ENCODE data around the gene MTCL1. TPM values are rescaled to one million over a fixed set of nuclear protein-coding genes. Genes with fewer than 3 reads are reported as not detected.

Gene MTCL1
- total and polyA plus RNA-seq, 5 donors from 2014 or later = 0.20 TPM; not detected in 4

DNA sequence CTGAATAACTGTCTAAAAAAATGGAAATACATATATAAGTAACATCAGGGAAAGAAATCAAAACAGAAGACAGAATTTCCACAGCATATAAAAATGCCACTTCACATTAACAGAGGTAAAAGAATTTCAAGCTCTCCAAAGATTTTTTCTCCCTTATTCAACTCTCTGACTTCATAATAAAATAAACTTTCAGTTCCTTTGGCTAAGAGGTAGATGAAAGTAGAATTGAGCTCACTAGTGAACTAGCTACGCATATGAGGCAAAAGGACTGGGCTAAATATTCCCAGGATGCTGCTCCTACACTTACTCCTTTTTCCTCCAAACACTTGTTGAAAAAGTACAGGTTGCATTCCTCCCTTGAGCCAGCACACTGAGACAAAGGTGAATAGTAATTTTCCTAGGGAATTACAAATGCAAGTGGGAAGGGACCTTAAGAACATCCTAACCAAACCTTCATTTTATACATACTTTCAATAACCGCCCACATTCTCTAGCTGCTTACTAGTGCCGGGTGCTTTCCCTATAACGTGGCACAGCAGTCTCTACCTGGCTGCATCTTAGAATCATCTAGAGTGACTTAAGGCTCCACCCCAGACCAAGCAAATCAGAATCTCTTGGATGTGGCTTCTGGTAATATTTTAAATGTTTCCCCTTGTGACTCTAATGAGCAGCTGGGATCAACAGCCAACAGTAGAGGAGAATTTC lies 136.6 kb downstream of the MTCL1 start:
- Histone ChIP-seq H3K27me3 (ENCODE audit: control insufficient read depth, insufficient read depth, low read length) (peaks cover 10% of the 10 kb centered on the region), H3K27ac (ENCODE audit: insufficient read depth, low read length, poor library complexity, severe bottlenecking) (no peak overlapping the region), H3K4me3 (ENCODE audit: low read depth, low read length) (no peak overlapping the region), H3K36me3 (ENCODE audit: control insufficient read depth, insufficient read depth, low read length) (no peaks in the 10 kb centered on the region), H3K4me1 (ENCODE audit: control insufficient read depth, insufficient read depth, low read length, poor library complexity, severe bottlenecking) (no peaks in the 10 kb centered on the region), H3K9me3 (ENCODE audit: control insufficient read depth in 2 of 2, low read length in 2 of 2) (no peaks in the 10 kb centered on the region)
- Mint-ChIP-seq H3K9me3 (peaks cover 0 to 7% (median 0%) of the 10 kb centered on the region in 7 donors), H3K27ac (no peak overlapping the region), H3K27me3 (peaks cover 15% of the 10 kb centered on the region), H3K4me1 (no peaks in the 10 kb centered on the region), H3K4me3 (no peak overlapping the region), H3K36me3 (no peaks in the 10 kb centered on the region)
- DNase-seq (no peak), ATAC-seq (ENCODE audit: low read depth in 2 of 2) (no peak)

DNA sequence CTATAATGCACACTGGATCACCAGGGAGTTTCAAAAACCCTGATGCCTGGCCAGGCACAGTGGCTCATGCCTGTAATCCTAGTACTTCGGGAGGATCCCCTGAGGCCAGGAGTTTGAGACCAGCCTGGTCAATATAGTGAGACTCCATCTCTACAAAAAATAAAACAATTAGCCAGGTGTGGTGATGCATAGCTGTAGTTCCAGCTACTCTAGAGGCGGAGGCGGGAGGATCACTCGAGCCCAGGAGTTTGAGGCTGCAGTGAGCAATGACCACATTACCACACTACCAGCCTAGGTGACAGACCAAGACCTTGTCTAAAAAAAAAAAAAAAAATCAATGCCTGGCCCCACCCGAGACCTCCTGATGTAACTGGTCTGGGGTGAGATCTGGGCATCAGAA lies 137.2 kb downstream of the MTCL1 start:
- DNase-seq (no peak), ATAC-seq (ENCODE audit: low read depth in 2 of 2) (no peak)
- Histone ChIP-seq H3K36me3 (ENCODE audit: control insufficient read depth, insufficient read depth, low read length) (no peaks in the 10 kb centered on the region), H3K9me3 (ENCODE audit: control insufficient read depth in 2 of 2, low read length in 2 of 2) (no peaks in the 10 kb centered on the region), H3K27ac (ENCODE audit: insufficient read depth, low read length, poor library complexity, severe bottlenecking) (no peak overlapping the region), H3K4me1 (ENCODE audit: control insufficient read depth, insufficient read depth, low read length, poor library complexity, severe bottlenecking) (no peaks in the 10 kb centered on the region), H3K27me3 (ENCODE audit: control insufficient read depth, insufficient read depth, low read length) (peaks cover 10% of the 10 kb centered on the region), H3K4me3 (ENCODE audit: low read depth, low read length) (no peak overlapping the region)
- Mint-ChIP-seq H3K27ac (no peak overlapping the region), H3K27me3 (peaks cover 11% of the 10 kb centered on the region), H3K4me3 (no peak overlapping the region), H3K4me1 (no peaks in the 10 kb centered on the region), H3K9me3 (peaks cover 0 to 1% (median 0%) of the 10 kb centered on the region in 7 donors), H3K36me3 (no peaks in the 10 kb centered on the region)

DNA sequence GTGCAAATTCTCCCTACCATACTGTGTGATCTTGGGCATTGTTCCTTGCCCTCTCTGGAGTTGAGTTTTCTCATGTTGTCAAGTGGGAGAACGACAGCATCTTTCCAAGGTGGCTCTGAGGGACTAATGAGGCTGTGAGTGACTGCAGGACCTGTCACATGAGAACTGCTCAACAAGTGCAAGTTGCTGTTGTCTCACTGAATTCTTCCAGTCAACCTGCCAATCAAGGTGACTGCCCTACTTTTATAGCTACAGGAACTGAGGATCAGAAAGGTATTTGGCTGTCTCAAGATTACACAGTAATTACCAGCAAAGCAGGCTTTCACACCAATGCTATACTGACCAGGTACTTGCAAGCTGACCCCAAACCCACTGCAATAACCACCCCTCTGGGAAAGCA lies 137.6 kb downstream of the MTCL1 start:
- no peaks in the 10 kb centered on the region for H3K4me1 ChIP-seq (ENCODE audit: control insufficient read depth, insufficient read depth, low read length, poor library complexity, severe bottlenecking)
- Mint-ChIP-seq H3K27ac (no peak overlapping the region), H3K36me3 (no peaks in the 10 kb centered on the region), H3K4me3 (no peak overlapping the region), H3K4me1 (no peaks in the 10 kb centered on the region), H3K27me3 (peaks cover 11% of the 10 kb centered on the region), H3K9me3 (no peaks in the 10 kb centered on the region)
- peaks cover 10% of the 10 kb centered on the region for H3K27me3 ChIP-seq (ENCODE audit: control insufficient read depth, insufficient read depth, low read length)
- H3K36me3 ChIP-seq (ENCODE audit: control insufficient read depth, insufficient read depth, low read length) = no peaks in the 10 kb centered on the region
- no peak for ATAC-seq (ENCODE audit: low read depth in 2 of 2)
- no peak for DNase-seq
- no peak overlapping the region for H3K27ac ChIP-seq (ENCODE audit: insufficient read depth, low read length, poor library complexity, severe bottlenecking)
- no peaks in the 10 kb centered on the region for H3K9me3 ChIP-seq (ENCODE audit: control insufficient read depth in 2 of 2, low read length in 2 of 2)
- no peak overlapping the region for H3K4me3 ChIP-seq (ENCODE audit: low read depth, low read length)

DNA sequence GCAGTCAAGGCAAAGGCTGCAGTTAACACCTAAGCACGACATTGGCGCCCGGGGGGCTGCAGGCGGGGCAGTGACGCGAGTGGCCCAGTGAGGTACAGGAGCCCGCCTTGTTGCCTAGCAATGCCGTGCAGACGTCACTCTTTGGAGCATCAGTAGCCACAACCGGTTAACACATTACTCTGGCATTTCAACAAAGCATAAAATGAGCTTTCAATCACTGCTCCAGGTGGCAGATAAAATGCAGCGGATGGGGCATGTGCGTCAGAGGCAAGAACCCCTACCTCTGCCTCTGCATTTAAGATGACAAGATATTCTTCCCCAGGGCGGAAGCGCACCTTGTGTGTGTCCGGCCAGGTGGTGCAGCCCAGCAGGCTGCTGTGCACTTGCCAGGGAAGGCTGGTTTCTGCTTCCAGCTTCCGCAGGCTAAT lies 139.4 kb downstream of the MTCL1 start:
- no peak for ATAC-seq (ENCODE audit: low read depth in 2 of 2)
- DNase-seq = no peak
- no peaks in the 10 kb centered on the region for H3K36me3 ChIP-seq (ENCODE audit: control insufficient read depth, insufficient read depth, low read length)
- no peaks in the 10 kb centered on the region for H3K4me1 ChIP-seq (ENCODE audit: control insufficient read depth, insufficient read depth, low read length, poor library complexity, severe bottlenecking)
- H3K36me3 Mint-ChIP-seq = no peaks in the 10 kb centered on the region
- peaks cover 0 to 1% (median 0%) of the 10 kb centered on the region in 7 donors for H3K9me3 Mint-ChIP-seq
- H3K4me3 ChIP-seq (ENCODE audit: low read depth, low read length) = no peak overlapping the region
- H3K4me3 Mint-ChIP-seq = no peak overlapping the region
- no peaks in the 10 kb centered on the region for H3K9me3 ChIP-seq (ENCODE audit: control insufficient read depth in 2 of 2, low read length in 2 of 2)
- no peak overlapping the region for H3K27ac Mint-ChIP-seq
- H3K27ac ChIP-seq (ENCODE audit: insufficient read depth, low read length, poor library complexity, severe bottlenecking) = no peak overlapping the region
- peaks cover 11% of the 10 kb centered on the region for H3K27me3 Mint-ChIP-seq
- peaks cover 10% of the 10 kb centered on the region for H3K27me3 ChIP-seq (ENCODE audit: control insufficient read depth, insufficient read depth, low read length)
- H3K4me1 Mint-ChIP-seq = no peaks in the 10 kb centered on the region

DNA sequence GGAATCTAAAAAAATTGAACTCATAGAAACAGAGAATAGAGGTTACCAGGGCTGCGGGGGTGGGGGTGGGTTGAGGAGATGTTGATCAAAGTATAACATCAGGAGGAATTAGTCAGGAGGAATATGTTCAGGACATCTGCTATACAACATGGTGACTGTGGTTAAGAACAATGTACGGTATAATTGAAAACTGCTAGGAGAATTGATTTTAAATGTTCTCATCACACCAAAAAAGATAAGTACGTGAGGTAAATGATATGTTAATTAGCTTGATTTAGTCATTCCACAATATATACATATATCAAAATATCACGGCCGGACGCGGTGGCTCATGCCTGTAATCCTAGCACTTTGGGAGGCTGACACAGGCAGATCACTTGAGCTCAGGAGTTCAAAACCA lies 140.2 kb downstream of the MTCL1 start:
- H3K27ac Mint-ChIP-seq = no peak overlapping the region
- no peaks in the 10 kb centered on the region for H3K36me3 ChIP-seq (ENCODE audit: control insufficient read depth, insufficient read depth, low read length)
- no peaks in the 10 kb centered on the region for H3K36me3 Mint-ChIP-seq
- no peak for ATAC-seq (ENCODE audit: low read depth in 2 of 2)
- H3K4me3 Mint-ChIP-seq = no peak overlapping the region
- no peaks in the 10 kb centered on the region for H3K4me1 Mint-ChIP-seq
- H3K27ac ChIP-seq (ENCODE audit: insufficient read depth, low read length, poor library complexity, severe bottlenecking) = no peak overlapping the region
- peaks cover 11% of the 10 kb centered on the region for H3K27me3 Mint-ChIP-seq
- no peaks in the 10 kb centered on the region for H3K9me3 ChIP-seq (ENCODE audit: control insufficient read depth in 2 of 2, low read length in 2 of 2)
- no peak for DNase-seq
- H3K27me3 ChIP-seq (ENCODE audit: control insufficient read depth, insufficient read depth, low read length) = peaks cover 10% of the 10 kb centered on the region
- H3K9me3 Mint-ChIP-seq = peaks cover 0 to 6% (median 1%) of the 10 kb centered on the region in 7 donors
- no peaks in the 10 kb centered on the region for H3K4me1 ChIP-seq (ENCODE audit: control insufficient read depth, insufficient read depth, low read length, poor library complexity, severe bottlenecking)
- H3K4me3 ChIP-seq (ENCODE audit: low read depth, low read length) = no peak overlapping the region

DNA sequence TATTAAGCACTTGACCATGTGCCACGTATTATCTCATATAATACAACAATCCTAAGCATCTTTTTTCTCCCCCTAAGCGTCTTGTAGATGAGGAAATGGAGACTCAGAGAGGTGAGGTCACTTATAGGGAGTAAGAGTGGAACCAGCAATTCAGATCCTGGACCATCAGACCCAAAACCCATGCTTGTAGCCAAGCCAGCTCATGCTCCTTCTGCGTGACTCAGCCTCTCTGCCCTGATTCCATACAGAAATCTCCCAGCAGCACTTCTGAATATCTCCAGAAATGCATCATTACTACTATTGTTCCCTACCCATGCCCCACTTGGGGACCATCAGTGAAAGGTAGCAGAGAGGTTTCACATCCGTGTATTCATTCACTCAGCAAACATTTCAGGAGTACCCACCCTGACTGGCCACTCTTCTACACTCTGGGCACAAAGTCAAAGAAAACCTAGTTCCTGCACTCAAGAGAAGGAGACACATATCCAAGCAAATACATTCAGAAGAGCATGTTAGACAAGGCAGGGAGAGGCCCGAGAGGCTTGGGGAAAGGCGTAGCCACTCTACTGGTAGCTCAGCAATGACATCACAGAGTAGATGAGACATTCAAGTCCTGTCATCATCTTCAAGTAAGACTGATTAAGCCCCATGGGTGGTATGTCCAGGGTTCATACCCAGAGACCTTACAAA lies 141.9 kb downstream of the MTCL1 start:
- Histone ChIP-seq H3K36me3 (ENCODE audit: control insufficient read depth, insufficient read depth, low read length) (no peaks in the 10 kb centered on the region), H3K9me3 (ENCODE audit: control insufficient read depth in 2 of 2, low read length in 2 of 2) (no peaks in the 10 kb centered on the region), H3K27ac (ENCODE audit: insufficient read depth, low read length, poor library complexity, severe bottlenecking) (no peak overlapping the region), H3K4me3 (ENCODE audit: low read depth, low read length) (no peak overlapping the region), H3K4me1 (ENCODE audit: control insufficient read depth, insufficient read depth, low read length, poor library complexity, severe bottlenecking) (no peaks in the 10 kb centered on the region), H3K27me3 (ENCODE audit: control insufficient read depth, insufficient read depth, low read length) (peaks cover under 1% of the 10 kb centered on the region)
- ATAC-seq (ENCODE audit: low read depth in 2 of 2) (no peak), DNase-seq (no peak)
- Mint-ChIP-seq H3K27ac (no peak overlapping the region), H3K4me1 (no peaks in the 10 kb centered on the region), H3K4me3 (no peak overlapping the region), H3K27me3 (peaks cover 6% of the 10 kb centered on the region), H3K36me3 (no peaks in the 10 kb centered on the region), H3K9me3 (peaks cover 0 to 6% (median 1%) of the 10 kb centered on the region in 7 donors)

DNA sequence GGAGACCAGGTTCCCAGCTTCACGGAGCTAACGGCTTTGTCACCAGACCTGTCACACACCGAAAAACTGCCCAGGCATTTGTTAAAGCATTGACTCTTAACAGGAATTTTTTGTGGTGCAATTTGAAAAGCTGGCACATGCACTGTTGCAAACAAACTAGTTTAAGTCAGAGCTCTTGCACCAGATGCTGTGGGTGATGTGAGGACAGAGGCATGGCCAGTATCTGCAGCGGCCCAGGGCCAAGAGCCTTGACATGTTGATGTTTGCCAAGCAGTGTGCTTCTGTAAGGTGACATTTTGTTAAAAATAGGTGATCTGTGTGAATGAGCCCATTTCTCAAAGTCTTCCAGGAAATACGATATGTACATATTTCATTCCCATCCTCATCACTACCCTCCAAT lies 142.5 kb downstream of the MTCL1 start:
- ATAC-seq (ENCODE audit: low read depth in 2 of 2) (no peak), DNase-seq (no peak)
- no peaks in the 10 kb centered on the region for H3K9me3 ChIP-seq (ENCODE audit: control insufficient read depth in 2 of 2, low read length in 2 of 2)
- no peak overlapping the region for H3K27ac ChIP-seq (ENCODE audit: insufficient read depth, low read length, poor library complexity, severe bottlenecking)
- no peak overlapping the region for H3K4me3 ChIP-seq (ENCODE audit: low read depth, low read length)
- no peak overlapping the region for H3K27ac Mint-ChIP-seq
- no peaks in the 10 kb centered on the region for H3K27me3 ChIP-seq (ENCODE audit: control insufficient read depth, insufficient read depth, low read length)
- H3K27me3 Mint-ChIP-seq = peaks cover 6% of the 10 kb centered on the region
- H3K4me1 Mint-ChIP-seq = no peaks in the 10 kb centered on the region
- H3K4me1 ChIP-seq (ENCODE audit: control insufficient read depth, insufficient read depth, low read length, poor library complexity, severe bottlenecking) = no peaks in the 10 kb centered on the region
- peaks cover 0 to 6% (median 1%) of the 10 kb centered on the region in 7 donors for H3K9me3 Mint-ChIP-seq
- H3K36me3 ChIP-seq (ENCODE audit: control insufficient read depth, insufficient read depth, low read length) = no peaks in the 10 kb centered on the region
- H3K36me3 Mint-ChIP-seq = no peaks in the 10 kb centered on the region
- H3K4me3 Mint-ChIP-seq = no peak overlapping the region

DNA sequence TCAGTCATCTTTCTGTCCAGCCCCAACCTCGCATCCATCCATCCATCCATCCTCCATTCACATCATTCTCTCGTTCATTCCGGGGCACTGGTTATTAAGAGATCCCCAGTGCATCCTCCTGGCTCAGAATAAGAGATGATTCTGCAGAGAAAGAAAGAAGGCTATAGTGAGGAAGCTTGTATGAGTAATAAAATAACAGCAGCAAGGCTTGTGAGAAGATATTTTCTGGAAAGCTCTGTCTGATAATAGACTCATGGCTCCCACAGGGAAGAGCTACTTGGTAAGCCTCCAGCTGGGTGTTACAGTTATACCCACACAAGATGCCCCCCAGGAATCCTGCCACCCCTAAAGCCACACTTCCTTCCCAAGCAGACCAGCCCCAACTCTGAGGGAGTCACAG lies 143.2 kb downstream of the MTCL1 start:
- no peaks in the 10 kb centered on the region for H3K9me3 ChIP-seq (ENCODE audit: control insufficient read depth in 2 of 2, low read length in 2 of 2)
- H3K4me3 ChIP-seq (ENCODE audit: low read depth, low read length) = no peak overlapping the region
- no peaks in the 10 kb centered on the region for H3K4me1 Mint-ChIP-seq
- no peak for ATAC-seq (ENCODE audit: low read depth in 2 of 2)
- no peak for DNase-seq
- no peak overlapping the region for H3K27ac Mint-ChIP-seq
- H3K4me3 Mint-ChIP-seq = no peak overlapping the region
- peaks cover 6% of the 10 kb centered on the region for H3K27me3 Mint-ChIP-seq
- H3K9me3 Mint-ChIP-seq = peaks cover 0 to 6% (median 1%) of the 10 kb centered on the region in 7 donors
- H3K27me3 ChIP-seq (ENCODE audit: control insufficient read depth, insufficient read depth, low read length) = no peaks in the 10 kb centered on the region
- H3K27ac ChIP-seq (ENCODE audit: insufficient read depth, low read length, poor library complexity, severe bottlenecking) = no peak overlapping the region
- H3K4me1 ChIP-seq (ENCODE audit: control insufficient read depth, insufficient read depth, low read length, poor library complexity, severe bottlenecking) = no peaks in the 10 kb centered on the region
- no peaks in the 10 kb centered on the region for H3K36me3 Mint-ChIP-seq
- no peaks in the 10 kb centered on the region for H3K36me3 ChIP-seq (ENCODE audit: control insufficient read depth, insufficient read depth, low read length)

All from CD4-positive, CD25-positive, alpha-beta regulatory T cell (primary cell).